Suprapubic skin (tissue), 4 donors: ENCODE data around the gene RSAD2.

Experiments used
- POLR2A ChIP-seq, 2 donors: fragments of 450-650 bp; IDR thresholded peaks; one replicate each; pipeline ENCODE4 v1.6.1; 2017; ENCODE audit warnings: antibody characterized with exemption in 2 of 2, mild to moderate bottlenecking in 2 of 2, moderate library complexity in 2 of 2
- POLR2AphosphoS5 ChIP-seq, 3 donors: sonication (generic); formaldehyde crosslinking; IDR thresholded peaks; one replicate each; pipeline ENCODE4 v1.6.1; 2017; ENCODE audit warnings: antibody characterized with exemption in 3 of 3
- TF ChIP-seq, protein P1 (sequence below), 2 donors: fragments of 200-600 bp in 1 of 2; fragments of 450-650 bp in 1 of 2; sonication (generic) in 1 of 2; IDR thresholded peaks; one replicate each; pipeline ENCODE4 v1.5.1; 2016 to 2019; ENCODE audit warnings: antibody characterized with exemption in 2 of 2, mild to moderate bottlenecking in 1 of 2, moderate library complexity in 1 of 2

DNA sequence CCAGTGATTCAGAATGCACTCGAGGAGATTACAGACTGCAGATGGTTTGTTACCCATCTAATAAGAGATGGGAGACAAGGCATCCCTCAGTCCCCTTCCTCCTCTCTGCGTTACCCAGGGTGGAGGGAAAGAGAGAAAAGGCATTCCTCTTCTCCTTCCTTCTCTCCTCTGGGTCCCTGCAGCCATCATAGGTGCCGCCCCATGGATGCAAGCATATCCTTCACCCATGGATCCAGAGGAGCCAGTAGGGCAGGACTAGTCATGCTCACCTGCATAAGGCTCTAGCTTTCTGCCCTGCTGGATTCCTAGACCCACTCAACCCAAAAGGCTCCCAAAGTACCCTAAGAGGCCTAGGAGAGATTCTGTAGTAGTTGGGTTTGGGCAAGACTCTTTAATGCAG is 32.3 kb upstream of the RSAD2 start:
- TF ChIP-seq, protein P1, sequence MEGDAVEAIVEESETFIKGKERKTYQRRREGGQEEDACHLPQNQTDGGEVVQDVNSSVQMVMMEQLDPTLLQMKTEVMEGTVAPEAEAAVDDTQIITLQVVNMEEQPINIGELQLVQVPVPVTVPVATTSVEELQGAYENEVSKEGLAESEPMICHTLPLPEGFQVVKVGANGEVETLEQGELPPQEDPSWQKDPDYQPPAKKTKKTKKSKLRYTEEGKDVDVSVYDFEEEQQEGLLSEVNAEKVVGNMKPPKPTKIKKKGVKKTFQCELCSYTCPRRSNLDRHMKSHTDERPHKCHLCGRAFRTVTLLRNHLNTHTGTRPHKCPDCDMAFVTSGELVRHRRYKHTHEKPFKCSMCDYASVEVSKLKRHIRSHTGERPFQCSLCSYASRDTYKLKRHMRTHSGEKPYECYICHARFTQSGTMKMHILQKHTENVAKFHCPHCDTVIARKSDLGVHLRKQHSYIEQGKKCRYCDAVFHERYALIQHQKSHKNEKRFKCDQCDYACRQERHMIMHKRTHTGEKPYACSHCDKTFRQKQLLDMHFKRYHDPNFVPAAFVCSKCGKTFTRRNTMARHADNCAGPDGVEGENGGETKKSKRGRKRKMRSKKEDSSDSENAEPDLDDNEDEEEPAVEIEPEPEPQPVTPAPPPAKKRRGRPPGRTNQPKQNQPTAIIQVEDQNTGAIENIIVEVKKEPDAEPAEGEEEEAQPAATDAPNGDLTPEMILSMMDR (IDR thresholded peaks at IDR 0.05) = no peak
- TF ChIP-seq POLR2A (IDR thresholded peaks at IDR 0.05) = no peak
- no peak for TF ChIP-seq POLR2AphosphoS5 (IDR thresholded peaks at IDR 0.05)
